GM10248 (cell line): ENCODE data around the gene PRKCA.

Experiments
- CTCF ChIA-PET: fragments of 300-600 bp; sonication (Branson Sonifier 250); formaldehyde crosslinking; extraction: SDS; loops from one replicate; lab custom pipeline; 2021; ENCODE audit warnings: antibody characterized with exemption; lab: Yijun Ruan, JAX
- POLR2A ChIA-PET: fragments of 350-650 bp; sonication (Branson Sonifier 250); formaldehyde crosslinking; extraction: SDS; loops from one replicate; lab custom pipeline; 2020; ENCODE audit warnings: antibody characterized with exemption; lab: Yijun Ruan, JAX
- DNase-seq: peaks from one replicate; pipeline ENCODE4 v3.0.0; 2012; ENCODE audit errors: extremely low spot score
- TF ChIP-seq, protein P1 (sequence below): IDR thresholded peaks from 2 replicates; pipeline ENCODE4 v1.5.1; 2012; ENCODE audit warnings: mild to moderate bottlenecking, low read depth; ENCODE audit errors: extremely low read depth, missing control alignments, control extremely low read depth

Gene PRKCA

DNA sequence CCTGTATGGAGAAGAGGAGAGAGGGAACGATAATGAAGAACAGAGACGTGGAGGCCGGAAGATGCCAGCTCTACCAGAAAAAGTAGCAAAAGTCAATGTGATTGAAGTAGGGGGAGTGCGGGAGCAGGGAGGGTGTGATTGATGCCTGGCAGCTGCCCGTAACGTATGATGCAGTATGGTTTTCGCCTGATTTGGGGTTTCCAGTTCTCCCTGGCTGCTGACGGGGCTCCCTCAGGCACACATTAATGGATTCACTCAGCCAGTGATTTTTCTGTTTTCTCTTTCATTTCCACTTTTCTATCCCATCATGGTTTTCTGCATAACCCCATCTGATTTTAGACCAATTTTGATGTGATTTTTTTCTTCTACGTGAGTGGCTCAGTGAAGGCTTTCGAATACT, 62.1 kb downstream of the PRKCA start:
- TF ChIP-seq, protein P1, sequence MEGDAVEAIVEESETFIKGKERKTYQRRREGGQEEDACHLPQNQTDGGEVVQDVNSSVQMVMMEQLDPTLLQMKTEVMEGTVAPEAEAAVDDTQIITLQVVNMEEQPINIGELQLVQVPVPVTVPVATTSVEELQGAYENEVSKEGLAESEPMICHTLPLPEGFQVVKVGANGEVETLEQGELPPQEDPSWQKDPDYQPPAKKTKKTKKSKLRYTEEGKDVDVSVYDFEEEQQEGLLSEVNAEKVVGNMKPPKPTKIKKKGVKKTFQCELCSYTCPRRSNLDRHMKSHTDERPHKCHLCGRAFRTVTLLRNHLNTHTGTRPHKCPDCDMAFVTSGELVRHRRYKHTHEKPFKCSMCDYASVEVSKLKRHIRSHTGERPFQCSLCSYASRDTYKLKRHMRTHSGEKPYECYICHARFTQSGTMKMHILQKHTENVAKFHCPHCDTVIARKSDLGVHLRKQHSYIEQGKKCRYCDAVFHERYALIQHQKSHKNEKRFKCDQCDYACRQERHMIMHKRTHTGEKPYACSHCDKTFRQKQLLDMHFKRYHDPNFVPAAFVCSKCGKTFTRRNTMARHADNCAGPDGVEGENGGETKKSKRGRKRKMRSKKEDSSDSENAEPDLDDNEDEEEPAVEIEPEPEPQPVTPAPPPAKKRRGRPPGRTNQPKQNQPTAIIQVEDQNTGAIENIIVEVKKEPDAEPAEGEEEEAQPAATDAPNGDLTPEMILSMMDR: no peak
- ChIA-PET CTCF (no interaction called here), POLR2A (no interaction called here)
- no peak for DNase-seq

DNA sequence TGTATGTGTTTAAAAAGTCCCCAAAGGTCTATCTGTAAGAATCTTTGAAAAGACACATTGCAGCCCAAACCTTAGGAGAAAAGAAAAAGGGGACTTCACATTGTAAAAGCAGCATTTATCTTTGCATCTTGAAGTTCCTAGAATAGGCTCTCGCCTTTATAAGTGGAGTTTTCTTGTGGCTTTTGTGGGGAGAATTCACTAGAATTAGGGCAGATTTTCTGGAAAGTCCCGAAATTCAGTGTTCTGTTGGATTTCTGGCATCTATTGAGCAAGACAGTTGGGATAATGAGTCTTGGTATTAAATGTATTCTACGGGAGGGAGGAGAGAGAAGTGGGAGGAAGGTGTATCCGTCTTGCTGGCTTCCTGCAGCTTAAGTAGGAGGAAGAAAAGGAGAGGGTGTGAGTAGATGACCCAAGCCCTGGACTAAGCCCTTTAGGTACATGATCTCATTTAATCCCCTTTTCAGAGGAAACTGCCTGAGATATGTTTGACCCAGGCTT, 62.6 kb downstream of the PRKCA start:
- TF ChIP-seq, protein P1: no peak
- ChIA-PET POLR2A (no interaction called here), CTCF (no interaction called here)
- DNase-seq: no peak

DNA sequence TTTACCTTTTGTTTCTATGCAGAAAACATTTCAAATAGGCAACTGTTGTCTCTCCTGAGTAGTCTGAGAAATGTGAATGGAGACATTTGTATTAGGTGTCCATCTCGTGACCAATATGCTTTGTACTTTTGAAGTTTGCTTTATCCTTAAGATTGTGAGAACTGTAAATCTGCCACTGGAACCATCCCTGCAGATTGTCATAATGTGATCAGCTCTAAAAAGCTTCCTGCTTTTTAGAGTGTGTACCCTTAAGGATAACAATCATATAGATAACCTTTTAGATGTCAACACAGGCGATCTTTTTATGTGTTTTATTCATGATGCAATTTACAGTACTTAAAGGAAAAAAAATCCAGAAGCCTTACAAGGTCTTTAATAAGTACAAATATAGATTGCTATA, 63.5 kb downstream of the PRKCA start:
- no peak for DNase-seq
- CTCF ChIA-PET: interaction anchor here (1.1 to 1.4 kb wide), 3 partner anchors 9 to 38 kb away, joined by 3 to 4 read pairs (median 3); no protein-coding TSS in a partner anchor
- POLR2A ChIA-PET: no interaction called here
- TF ChIP-seq, protein P1: no peak

DNA sequence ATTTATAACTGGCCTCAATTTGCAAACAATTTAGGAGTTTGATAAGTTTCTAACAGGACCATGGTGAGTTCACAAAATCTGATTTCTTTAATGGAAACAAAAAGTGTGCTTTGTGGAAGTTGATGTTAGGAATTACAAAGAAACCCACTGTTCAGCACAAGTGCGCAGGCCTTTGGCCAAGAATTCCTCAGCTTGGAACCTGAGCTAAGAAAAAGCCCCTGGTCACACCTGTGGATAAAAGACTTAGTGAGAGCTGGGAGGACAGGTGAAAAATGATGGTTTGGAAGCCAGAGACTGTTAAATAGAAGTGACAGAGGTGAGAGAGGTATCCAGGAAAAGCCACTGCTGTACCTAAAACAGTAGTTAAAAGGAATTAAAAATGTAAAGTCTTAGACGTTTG, 64.7 kb downstream of the PRKCA start:
- TF ChIP-seq, protein P1: no peak
- ChIA-PET CTCF (interaction anchor here (1.1 to 1.4 kb wide), 3 partner anchors 8 to 24 kb away, joined by 3 to 4 read pairs (median 3); no protein-coding TSS in a partner anchor), POLR2A (no interaction called here)
- no peak for DNase-seq

DNA sequence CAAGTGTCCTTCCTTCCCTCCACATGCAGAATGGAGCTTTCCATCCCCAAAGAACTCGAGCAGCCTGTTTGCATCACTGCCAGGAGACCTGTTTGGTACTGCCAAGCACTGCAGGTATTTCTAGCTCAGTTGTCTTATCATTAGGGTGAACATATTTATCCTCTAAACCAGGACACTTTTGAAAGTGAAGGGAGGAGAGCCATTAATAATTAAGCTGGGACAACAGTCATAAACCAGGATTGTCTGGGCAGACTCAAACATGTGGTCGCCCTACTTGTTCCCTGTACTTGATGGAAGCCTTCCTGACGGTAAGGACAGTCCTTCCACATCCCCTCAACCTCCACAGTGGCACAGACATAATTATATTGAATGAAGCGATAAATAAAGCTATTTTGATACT, 67.4 kb downstream of the PRKCA start:
- DNase-seq: no peak
- TF ChIP-seq, protein P1: no peak
- ChIA-PET CTCF (interaction anchor here (0.8 to 2.4 kb wide), 4 partner anchors 11 to 197 kb away, joined by 3 to 7 read pairs (median 4); no protein-coding TSS in a partner anchor), POLR2A (no interaction called here)

DNA sequence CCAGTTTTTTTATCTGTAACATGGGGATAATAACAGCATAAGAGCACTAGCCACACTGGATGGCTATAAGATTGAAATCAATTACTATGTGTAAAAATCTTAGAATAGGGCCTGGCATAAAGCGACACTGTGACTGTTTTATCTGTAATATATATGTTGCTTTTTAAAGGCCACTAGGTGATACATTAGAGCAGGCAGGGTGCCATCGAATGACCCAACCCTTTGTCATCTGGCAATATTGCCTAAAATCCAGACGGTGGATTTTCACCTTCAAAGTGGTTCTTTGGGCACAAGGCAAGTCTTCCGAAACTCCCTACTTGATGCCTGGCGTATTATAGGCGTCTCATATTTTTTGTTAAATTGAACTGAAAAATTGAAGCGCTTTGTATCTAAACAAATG, 69.1 kb downstream of the PRKCA start:
- TF ChIP-seq, protein P1: no peak
- no peak for DNase-seq
- CTCF ChIA-PET: interaction anchor here (1.0 kb wide), 1 partner anchor 50 kb away, joined by 3 read pairs; no protein-coding TSS in a partner anchor
- POLR2A ChIA-PET: no interaction called here
